Activated CD8-positive, alpha-beta memory T cell treated with anti-CD3 and anti-CD28 coated beads, Interleukin-2, amount 50 U/mL, for 48 hours (primary cell): ENCODE results near the gene TUBE1.
"Not testable (repeated sequence)": the region's sequence is repeated elsewhere in the genome, so short reads cannot be mapped to it uniquely, and the experiment has no call there.

Experiments
- DNase-seq: peaks from one replicate; pipeline ENCODE4 v3.0.0-alpha.2; 2020

Gene TUBE1

DNA sequence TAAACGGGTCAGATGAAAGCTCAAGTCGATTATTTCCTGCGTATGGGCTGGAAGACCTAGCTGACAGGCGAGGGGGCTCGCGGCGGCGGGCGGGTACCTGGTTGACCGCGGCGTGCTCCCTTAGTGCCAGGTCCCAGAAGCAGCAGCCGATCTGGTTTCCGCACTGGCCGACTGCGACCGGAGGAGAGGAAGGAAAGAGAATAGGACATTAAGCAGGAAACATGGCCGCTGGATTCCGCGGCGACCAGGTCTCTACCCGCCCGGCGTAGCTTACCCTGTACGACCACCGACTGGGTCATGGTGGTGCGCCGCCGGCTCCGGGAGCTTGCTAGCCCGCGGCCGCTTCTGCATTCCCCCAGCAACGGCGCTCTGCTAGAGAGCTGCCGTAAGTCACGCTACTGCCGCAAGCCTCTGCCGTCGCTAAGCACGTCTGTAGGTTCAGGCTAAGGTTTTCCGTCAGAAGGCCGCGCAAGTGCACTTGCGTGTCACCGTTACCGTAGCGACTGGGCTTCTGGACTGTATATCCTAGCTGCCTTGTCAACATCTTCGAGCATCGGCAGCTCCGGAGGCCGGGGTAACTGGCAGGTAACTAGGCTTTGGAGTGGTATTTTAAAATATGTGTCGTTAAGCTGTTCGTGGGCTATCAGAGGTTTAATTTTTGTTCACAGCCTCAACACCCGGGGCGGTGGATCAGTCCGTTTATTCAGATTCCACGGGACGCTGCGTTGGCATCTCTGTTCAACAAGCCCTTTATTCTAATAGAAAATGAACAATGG, at the start of gene TUBE1, which contains the start of gene FAM229B:
Gene TUBE1, minus strand, starts transcription at position 347 of the 776 bp plus-strand sequence. Its CDS starts 48 bp downstream, at position 299.
Gene FAM229B, plus strand, starts transcription at position 456 of the 776 bp plus-strand sequence. CDS start 11,693 bp downstream, outside the sequence.
- DNase-seq: peak; percentile 90

- DNase-seq: no peak
Measured at GRCh38 chr6:112130878-112131277, 43.6 kb upstream of the TUBE1 start.

DNA sequence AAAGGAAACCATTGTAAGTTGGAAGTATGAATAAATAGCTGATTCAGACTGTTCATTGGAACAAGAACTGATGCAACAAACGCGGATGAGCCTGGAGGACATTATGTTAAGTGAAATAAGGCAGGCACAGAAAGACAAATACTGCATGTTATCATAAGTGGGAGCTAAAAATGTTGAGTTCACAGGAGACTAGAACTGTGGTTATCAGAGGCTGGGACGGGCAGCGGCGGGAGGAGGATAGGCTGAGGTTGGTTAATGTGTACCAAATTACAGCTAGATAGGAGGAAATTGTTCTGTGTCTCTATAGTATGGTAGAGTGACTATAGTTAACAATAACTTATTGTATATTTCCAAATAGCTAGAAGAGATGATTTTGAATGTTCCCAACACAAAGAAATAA, 40.9 kb upstream of the TUBE1 start:
- no peak for DNase-seq

DNA sequence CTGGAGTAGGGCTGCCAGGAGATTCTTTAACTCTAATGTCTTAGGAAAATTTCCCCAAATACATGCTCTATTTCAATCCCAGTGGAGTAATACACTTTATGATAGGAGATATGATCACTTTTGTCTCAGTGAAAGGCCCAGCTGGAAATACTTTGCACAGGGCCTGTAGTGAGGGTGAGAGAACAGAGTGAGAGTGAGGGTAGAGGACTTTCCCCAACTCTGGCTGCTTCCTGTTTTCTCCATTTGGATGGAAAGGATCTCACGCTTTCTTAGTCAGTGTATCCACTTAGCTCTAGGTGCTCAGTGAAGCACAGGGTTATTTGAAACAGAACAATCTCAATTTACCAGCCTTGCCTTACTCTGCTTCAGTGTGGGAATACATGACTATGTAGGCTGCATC, 36.7 kb upstream of the TUBE1 start:
- DNase-seq: no peak

- no peak for DNase-seq
Measured at GRCh38 chr6:112122756-112123155, 35.5 kb upstream of the TUBE1 start.

DNA sequence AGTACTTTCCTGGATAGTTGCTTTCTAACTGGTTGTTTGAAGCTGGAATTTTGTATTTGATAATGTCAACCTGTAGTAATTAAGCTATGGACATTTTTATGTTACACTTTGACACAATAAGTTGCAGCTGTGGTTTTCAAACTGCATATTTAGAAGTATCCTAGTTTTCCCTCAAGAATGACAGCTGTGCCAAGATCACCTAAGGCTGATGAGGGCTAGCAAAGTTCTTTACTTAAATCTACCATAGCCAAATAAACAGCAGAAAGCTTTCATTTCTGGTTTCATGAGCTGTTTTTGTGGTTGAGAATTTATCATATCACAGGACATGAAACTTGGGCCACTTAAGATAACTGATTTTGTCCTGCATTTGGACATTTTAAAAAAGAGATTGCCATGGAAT, 30.8 kb upstream of the TUBE1 start:
- DNase-seq: no peak

- no peak for DNase-seq
Measured at GRCh38 chr6:112117554-112117953, 30.3 kb upstream of the TUBE1 start.

DNA sequence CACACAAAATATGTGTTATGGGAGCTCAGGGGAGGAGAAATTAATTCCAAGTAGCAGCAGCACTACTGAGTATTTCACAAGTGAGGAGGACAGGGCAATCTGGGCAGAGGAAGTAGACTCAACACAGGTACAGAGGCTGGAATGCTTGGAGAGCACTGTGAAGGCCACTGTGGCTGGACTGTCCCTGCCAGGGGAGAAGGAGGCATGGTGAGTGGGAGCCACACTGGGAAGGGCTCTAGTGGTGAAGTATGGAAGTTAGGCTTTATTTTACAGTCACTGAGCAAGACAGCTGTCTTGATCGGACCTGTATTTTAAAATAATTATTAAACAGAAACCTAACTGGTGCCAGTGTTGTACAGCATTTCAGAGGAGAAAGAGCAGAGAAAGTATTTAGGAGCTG, 28.9 kb upstream of the TUBE1 start:
- DNase-seq: no peak

DNA sequence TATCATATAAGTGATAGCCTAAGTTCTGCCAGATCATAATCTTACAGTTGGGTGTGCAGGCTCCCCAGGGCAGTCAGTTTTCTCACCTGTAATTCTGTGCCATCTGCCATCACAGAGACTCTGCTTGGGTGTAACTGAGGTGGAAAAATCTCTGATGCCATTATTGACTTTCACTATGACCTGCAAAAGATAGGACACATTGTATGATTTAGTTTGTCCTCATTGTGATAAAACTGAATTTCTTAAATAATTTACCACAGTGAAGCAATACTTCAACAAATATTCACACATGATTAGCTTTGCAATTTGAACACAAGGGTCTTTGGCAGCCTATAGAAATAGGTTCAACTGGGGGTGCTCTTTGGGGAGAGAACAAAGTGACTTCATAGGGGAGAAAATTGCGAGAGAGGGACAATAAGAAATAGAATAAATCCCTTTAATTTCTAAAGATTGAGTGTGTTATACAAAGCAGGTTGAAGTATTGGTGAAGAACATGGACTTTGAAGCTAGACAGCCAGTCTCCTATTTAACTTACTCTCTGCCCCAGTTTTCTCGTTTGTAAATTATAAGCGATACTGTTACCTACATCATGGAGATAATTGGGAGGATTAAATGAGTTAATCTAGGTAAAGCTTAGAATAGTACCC, 27.4 kb upstream of the TUBE1 start:
- no peak for DNase-seq

DNA sequence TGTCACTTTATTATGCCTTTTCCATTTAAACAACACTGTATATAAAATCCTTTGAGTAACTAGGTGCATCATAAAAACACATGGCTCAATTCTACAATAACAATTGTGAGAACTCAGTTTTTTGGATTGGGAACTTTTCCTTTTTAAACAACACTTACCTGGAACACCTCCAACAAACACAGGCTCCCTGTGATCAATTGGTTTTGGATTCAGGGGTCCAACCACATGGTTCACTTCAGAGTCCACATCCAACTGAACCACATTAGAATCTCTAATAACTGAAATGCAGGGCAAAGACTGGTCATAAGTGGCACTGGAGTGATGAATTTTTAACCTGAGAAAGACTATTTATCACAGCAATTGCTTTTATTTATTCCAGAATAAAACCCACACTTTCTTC, 26.6 kb upstream of the TUBE1 start:
- DNase-seq: no peak

DNA sequence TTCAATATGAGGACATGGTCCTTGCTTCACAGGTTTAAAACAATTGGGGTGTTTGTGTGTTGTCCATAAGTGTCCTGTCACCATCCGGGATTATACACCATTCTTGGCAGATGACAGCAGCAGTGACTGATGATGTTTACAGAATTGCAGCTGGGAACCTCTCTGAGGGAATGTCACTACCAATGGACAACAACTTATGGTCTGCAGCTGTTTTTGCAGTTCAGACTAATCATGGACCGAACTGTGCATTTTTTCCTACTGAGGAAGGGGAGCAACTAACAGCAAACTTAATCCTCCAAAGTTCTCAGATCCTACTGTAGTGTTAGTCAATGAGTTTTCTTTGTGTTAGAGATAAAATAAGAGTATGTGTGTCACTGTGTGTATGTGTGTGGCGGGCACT, 26.1 kb upstream of the TUBE1 start:
- no peak for DNase-seq

DNA sequence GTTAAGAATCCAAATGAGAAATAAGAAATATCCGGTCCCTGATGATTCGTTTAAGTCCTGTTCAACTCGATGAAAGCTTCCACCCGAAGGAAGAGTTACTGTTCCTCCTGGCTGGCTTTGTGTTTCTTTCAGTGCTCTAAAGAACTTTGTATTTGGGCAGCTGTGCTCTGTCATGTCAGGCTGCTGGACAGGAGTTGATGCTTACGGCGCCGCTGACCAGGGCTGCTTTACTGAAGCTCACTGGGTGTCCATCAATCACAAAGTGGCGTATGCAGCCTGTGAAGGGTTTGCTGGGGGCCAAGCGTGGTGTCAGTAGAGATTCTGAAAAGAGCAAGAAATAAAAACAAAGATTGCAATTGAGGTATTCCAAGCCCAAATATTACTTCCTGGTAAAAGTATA, 22.0 kb upstream of the TUBE1 start:
- no peak for DNase-seq

GRCh38 chr6:112106562-112106961, 19.3 kb upstream of the TUBE1 start:
- DNase-seq: no peak

GRCh38 chr6:112106026-112106425, 18.7 kb upstream of the TUBE1 start:
- not testable (repeated sequence) for DNase-seq

DNA sequence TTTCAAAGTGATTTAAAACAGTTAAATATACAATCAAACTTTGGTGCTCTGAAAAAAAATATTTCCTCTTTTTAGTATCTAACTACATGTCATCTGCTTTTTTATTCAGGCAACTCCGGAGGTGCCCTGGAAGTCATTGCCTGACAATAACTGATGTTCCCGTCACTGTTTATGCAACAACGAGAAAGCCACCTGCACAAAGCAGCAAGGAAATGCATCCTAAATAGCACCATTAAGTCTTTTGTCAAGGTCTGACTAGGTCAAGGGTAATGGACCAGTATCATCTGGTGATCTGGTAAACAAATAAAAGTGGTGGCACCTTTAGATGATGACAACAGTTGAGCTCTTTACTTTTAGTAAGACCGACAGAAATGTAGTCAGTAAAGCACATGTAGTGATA, 13.3 kb upstream of the TUBE1 start:
- DNase-seq: no peak

DNA sequence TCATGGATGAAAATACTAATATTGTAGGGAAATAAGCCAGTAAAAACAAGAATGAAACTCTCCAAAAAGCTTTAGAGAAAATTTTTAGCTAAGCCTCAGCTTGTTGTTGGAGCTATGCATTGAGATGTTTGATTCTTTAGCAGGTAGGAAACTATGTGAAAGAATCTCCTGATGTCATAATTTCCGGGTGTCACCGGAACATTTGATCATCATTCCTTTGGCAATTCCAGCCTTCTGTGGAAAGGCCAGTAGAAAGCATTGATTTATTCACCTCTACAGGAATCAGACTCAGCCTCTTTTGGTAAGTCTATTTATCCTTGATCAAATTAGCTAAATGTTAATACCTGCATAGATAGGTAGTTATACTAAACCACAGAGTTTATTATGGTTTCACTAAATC, 9.6 kb upstream of the TUBE1 start:
- DNase-seq: no peak

- DNase-seq: no peak
Measured at GRCh38 chr6:112087916-112088315, 634 bp upstream of the TUBE1 start.

DNA sequence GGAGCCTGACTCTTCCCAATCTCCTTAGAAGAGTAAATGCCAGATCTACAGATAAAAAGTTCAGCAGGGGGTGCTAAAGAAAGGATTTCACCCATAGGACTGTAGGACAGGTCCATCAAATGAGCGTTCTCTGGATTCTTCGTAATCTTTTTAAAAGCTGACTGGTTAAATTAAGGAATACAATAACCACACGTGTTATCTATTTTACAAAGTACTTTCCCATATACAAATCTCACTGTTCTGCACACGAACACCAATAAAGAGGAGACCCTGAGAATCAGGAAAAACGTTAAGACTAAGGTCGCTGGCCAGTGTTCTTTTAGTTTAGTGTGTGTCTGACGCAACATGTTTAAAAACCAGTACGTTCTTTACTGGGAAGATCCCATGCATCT, 542 bp downstream of the TUBE1 start:
- no peak for DNase-seq

- no peak for DNase-seq
Measured at GRCh38 chr6:112085286-112086065, 1.8 kb downstream of the TUBE1 start.

DNA sequence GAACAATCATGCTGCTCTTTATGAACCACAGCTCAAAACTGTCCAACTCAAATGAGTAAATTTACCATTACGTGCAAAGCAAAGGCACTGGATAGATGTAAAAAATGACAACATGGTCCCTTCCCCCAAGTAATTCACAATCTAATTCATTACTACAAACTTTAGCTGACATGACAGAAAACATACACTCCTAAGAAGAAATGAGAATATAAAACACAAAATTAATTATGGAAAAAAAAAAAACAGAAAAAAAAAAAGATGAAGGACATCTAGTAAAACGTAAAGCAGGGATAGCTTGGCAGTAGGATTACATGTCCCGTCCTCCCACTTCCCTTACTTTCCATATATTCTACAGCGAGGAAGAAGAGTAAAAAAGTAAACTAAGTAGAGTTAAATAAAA, 5.7 kb downstream of the TUBE1 start:
- DNase-seq: no peak

- DNase-seq: no peak
Measured at GRCh38 chr6:112066606-112067005, 20.7 kb downstream of the TUBE1 start.

DNA sequence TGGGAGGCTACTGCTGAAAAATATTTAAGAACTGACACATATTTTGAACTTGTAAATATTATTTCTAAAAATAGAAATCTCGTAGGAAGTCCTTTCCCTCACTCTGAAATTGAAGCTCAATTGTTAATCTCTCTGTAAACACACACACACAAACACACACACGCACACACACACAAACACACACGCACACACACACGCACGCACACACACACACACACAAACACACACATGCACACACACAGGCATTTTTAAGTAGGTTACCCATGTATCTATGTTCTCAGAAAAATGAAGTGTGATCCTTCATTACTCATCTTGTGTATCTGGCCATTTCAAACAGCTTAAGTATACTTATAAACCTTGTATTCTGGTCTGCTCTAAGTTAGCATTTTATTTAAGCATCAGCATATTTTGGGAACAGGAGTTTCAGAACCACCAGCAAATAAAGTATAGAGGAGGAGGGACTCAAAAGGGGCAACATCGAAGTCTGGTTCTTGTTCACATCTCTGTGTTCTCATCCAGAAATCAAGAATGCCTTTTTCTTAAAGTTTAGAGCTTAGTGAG, 21.8 kb downstream of the TUBE1 start:
- DNase-seq: no peak

DNA sequence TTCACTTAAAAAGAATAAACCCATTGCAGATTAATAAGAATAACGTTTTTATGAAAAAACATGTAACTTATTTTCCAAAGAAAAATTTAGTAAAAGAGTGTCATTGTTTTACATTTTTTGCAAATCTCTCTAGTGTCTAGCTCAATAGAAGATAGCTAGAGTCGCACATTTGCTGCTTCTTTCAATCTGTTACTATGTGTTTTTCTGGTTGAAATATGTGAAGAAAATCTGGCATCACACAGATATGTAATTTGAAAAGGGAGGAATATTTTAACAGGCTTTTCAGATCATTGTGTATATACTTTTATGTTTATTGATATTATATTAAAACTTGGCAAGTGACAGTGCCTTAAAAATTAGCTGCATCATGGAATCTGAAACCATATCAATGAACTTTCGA, 24.3 kb downstream of the TUBE1 start:
- no peak for DNase-seq
